ENCODE measurements around the gene MINDY4B.

Gene MINDY4B

GRCh38 chr3:150825192-150825915, 79.9 kb downstream of the MINDY4B start:
- H3K4me3 ChIP-seq (ENCODE audit: low read depth, low read length): no peak overlapping the region
- H3K79me2 ChIP-seq: no peaks in the 10 kb centered on the region
- no peaks in the 10 kb centered on the region for H3K4me1 ChIP-seq
- H3K4me2 ChIP-seq (ENCODE audit: low read length): no peak overlapping the region
- no peak overlapping the region for H2AFZ ChIP-seq
- no peak overlapping the region for H3K27ac ChIP-seq
- H3K9ac ChIP-seq: no peak overlapping the region
- TF ChIP-seq CTCF (IDR thresholded peaks at IDR 0.05): no peak
- H3K27me3 ChIP-seq (ENCODE audit: control insufficient read depth, insufficient read depth, low read length): no peaks in the 10 kb centered on the region
- no peaks in the 10 kb centered on the region for H3K9me3 ChIP-seq (ENCODE audit: control insufficient read depth, low read length)
- no peaks in the 10 kb centered on the region for H3K36me3 ChIP-seq (ENCODE audit: control insufficient read depth, insufficient read depth, low read length)

- H3K4me1 ChIP-seq: no peaks in the 10 kb centered on the region
- no peaks in the 10 kb centered on the region for H3K27me3 ChIP-seq (ENCODE audit: control insufficient read depth, insufficient read depth, low read length)
- H3K27ac ChIP-seq: no peak overlapping the region
- no peaks in the 10 kb centered on the region for H3K36me3 ChIP-seq (ENCODE audit: control insufficient read depth, insufficient read depth, low read length)
- no peaks in the 10 kb centered on the region for H3K79me2 ChIP-seq
- TF ChIP-seq CTCF (IDR thresholded peaks at IDR 0.05): no peak
- no peaks in the 10 kb centered on the region for H3K9me3 ChIP-seq (ENCODE audit: control insufficient read depth, low read length)
- no peak overlapping the region for H3K4me3 ChIP-seq (ENCODE audit: low read depth, low read length)
- H3K4me2 ChIP-seq (ENCODE audit: low read length): no peak overlapping the region
- no peak overlapping the region for H2AFZ ChIP-seq
- H3K9ac ChIP-seq: no peak overlapping the region
Observed at GRCh38 chr3:150823277-150823676, 82.0 kb downstream of the MINDY4B start.

DNA sequence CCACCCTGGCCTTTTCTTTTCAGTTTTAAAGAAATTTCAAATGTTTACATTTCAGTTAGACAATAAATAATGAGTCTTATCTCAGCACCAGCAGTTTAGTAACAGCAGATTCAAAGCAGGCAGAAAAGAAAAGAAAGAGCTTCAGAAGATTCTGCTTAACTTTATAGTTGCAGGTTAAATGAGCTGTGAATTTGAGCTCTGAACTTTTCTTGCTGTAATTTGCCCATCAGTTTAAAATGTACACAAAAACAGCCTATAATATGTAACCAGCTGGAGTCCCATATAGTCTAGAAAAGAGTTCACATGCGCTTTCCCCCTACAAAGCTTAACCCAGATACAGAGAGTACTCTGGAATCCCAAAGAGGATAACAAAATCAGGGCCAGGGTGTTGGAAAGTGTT, 82.6 kb downstream of the MINDY4B start:
- no peak for TF ChIP-seq CTCF (IDR thresholded peaks at IDR 0.05)
- Histone ChIP-seq H3K27ac (no peak overlapping the region), H3K4me1 (no peaks in the 10 kb centered on the region), H3K79me2 (no peaks in the 10 kb centered on the region), H3K4me3 (ENCODE audit: low read depth, low read length) (no peak overlapping the region), H3K9ac (no peak overlapping the region), H3K9me3 (ENCODE audit: control insufficient read depth, low read length) (no peaks in the 10 kb centered on the region), H3K36me3 (ENCODE audit: control insufficient read depth, insufficient read depth, low read length) (no peaks in the 10 kb centered on the region), H2AFZ (no peak overlapping the region), H3K4me2 (ENCODE audit: low read length) (no peak overlapping the region), H3K27me3 (ENCODE audit: control insufficient read depth, insufficient read depth, low read length) (no peaks in the 10 kb centered on the region)
